B cell (primary cell): ENCODE results near the gene TPMT. TPM values are rescaled to one million over a fixed set of nuclear protein-coding genes. Genes with fewer than 3 reads are reported as not detected.

Experiments used
- ATAC-seq: fragments of 200-7000 bp; cut with Tn5 transposase; one replicate; pipeline ENCODE4 v1.10.0; 2021; ENCODE audit warnings: low read depth, mild to moderate bottlenecking, moderate number of reproducible peaks, moderate library complexity
- CTCF ChIA-PET: fragments of 350-600 bp; sonication (Branson Sonifier 250); formaldehyde crosslinking; loops from one replicate; lab custom pipeline; 2021; ENCODE audit warnings: antibody characterized with exemption, inconsistent platforms; lab: Charles Lee
- POLR2A ChIA-PET: fragments of 350-600 bp; sonication (Branson Sonifier 250); formaldehyde crosslinking; loops from one replicate; lab custom pipeline; 2021; ENCODE audit warnings: antibody characterized with exemption; lab: Charles Lee
- DNase-seq: peaks from one replicate; pipeline ENCODE4 v3.0.0; 2013
- H2AFZ ChIP-seq: 2 replicates; pipeline ENCODE4 v1.6.1; 2012; ENCODE audit warnings: mild to moderate bottlenecking, low read depth, low read length; ENCODE audit not compliant: insufficient read depth, poor library complexity, severe bottlenecking
- H3K27ac ChIP-seq, 2 donors: 1 replicate in 1 of 2; 2 replicates in 1 of 2; pipeline ENCODE4 v1.5.1; 2012 to 2013; ENCODE audit warnings: low read length in 2 of 2, mild to moderate bottlenecking in 2 of 2, moderate library complexity in 1 of 2
- H3K27me3 ChIP-seq, 4 experiments: fragments of 200-600 bp in 1 of 4; sonication (generic) in 1 of 4; replicated peaks in 1 of 4; 1 replicate in 2 of 4; 2 replicates in 2 of 4; pipeline versions ENCODE4 v1.6.1 to v1.7.0; 2013 to 2016; ENCODE audit warnings: low read length in 3 of 4, mild to moderate bottlenecking in 2 of 4, mixed read lengths in 1 of 4, moderate library complexity in 1 of 4; ENCODE audit not compliant: insufficient read depth in 4 of 4, control insufficient read depth in 3 of 4; ENCODE audit errors: control extremely low read depth in 1 of 4
- H3K36me3 ChIP-seq, 2 experiments: replicated peaks in 1 of 2; 1 replicate in 1 of 2; 2 replicates in 1 of 2; pipeline versions ENCODE4 v1.6.1 to v1.7.1; 2013; ENCODE audit warnings: low read length in 1 of 2; ENCODE audit not compliant: insufficient read depth in 2 of 2, control insufficient read depth in 1 of 2; ENCODE audit errors: control extremely low read depth in 1 of 2, extremely low read depth in 1 of 2
- H3K4me1 ChIP-seq, 2 donors: fragments of 200-600 bp in 1 of 2; sonication (generic) in 1 of 2; 1 replicate in 1 of 2; 2 replicates in 1 of 2; pipeline versions ENCODE4 v1.5.1 to v1.6.1; 2013 to 2017; ENCODE audit warnings: low read length in 2 of 2; ENCODE audit not compliant: control insufficient read depth in 2 of 2, insufficient read depth in 2 of 2
- H3K4me2 ChIP-seq: replicated peaks from 2 replicates; pipeline ENCODE3; 2012; ENCODE audit warnings: mild to moderate bottlenecking, low read depth, low read length; ENCODE audit not compliant: poor library complexity, severe bottlenecking
- H3K4me3 ChIP-seq, 5 experiments: fragments of 200-600 bp in 1 of 5; sonication (generic) in 1 of 5; 1 replicate in 3 of 5; 2 replicates in 2 of 5; pipeline versions ENCODE4 v1.5.1 to v1.7.0; 2011 to 2016; ENCODE audit warnings: low read length in 4 of 5, mild to moderate bottlenecking in 4 of 5, low read depth in 2 of 5, control low read depth in 1 of 5, moderate library complexity in 1 of 5; ENCODE audit not compliant: insufficient read depth in 1 of 5; ENCODE audit errors: control extremely low read depth in 1 of 5, extremely low read depth in 1 of 5
- H3K79me2 ChIP-seq: fragments of 200-600 bp; sonication (generic); one replicate; pipeline ENCODE4 v1.6.0; 2016; ENCODE audit warnings: low read length; ENCODE audit not compliant: control insufficient read depth, insufficient read depth
- H3K9ac ChIP-seq: fragments of 200-600 bp; sonication (generic); 2 replicates; pipeline ENCODE4 v1.6.1; 2017; ENCODE audit warnings: mild to moderate bottlenecking, low read length, moderate library complexity
- H3K9me3 ChIP-seq, 3 donors: one replicate each; pipeline versions ENCODE4 v1.6.1 to v1.7.1; 2013; ENCODE audit warnings: low read length in 2 of 3; ENCODE audit not compliant: control insufficient read depth in 2 of 3, insufficient read depth in 1 of 3; ENCODE audit errors: control extremely low read depth in 1 of 3
- H4K20me1 ChIP-seq: 2 replicates; pipeline ENCODE4 v1.6.0; 2012; ENCODE audit warnings: mild to moderate bottlenecking, low read length; ENCODE audit not compliant: insufficient read depth, control insufficient read depth, poor library complexity, severe bottlenecking
- H3K27ac Mint-ChIP-seq: one replicate; pipeline ENCODE4 v1.8.0; 2021; ENCODE audit warnings: mixed read lengths
- H3K27me3 Mint-ChIP-seq: one replicate; pipeline ENCODE4 v1.8.0; 2021; ENCODE audit warnings: mixed read lengths
- H3K4me1 Mint-ChIP-seq: one replicate; pipeline ENCODE4 v1.8.0; 2021; ENCODE audit warnings: mixed read lengths
- H3K4me3 Mint-ChIP-seq: one replicate; pipeline ENCODE4 v1.8.0; 2021; ENCODE audit warnings: mixed read lengths
- H3K9me3 Mint-ChIP-seq: one replicate; pipeline ENCODE4 v1.8.0; 2022; ENCODE audit warnings: mixed read lengths; ENCODE audit not compliant: insufficient read depth
- CTCF ChIP-seq: fragments of 200-600 bp; IDR thresholded peaks from one replicate; pipeline ENCODE4 v1.8.0; 2022; ENCODE audit warnings: antibody characterized with exemption, mild to moderate bottlenecking
- EZH2 ChIP-seq: IDR thresholded peaks from 2 replicates; pipeline ENCODE4 v1.6.1; 2012; ENCODE audit warnings: borderline replicate concordance, low read depth, mild to moderate bottlenecking, moderate library complexity, low read length; ENCODE audit not compliant: insufficient read depth, poor library complexity, severe bottlenecking
- WGBS: methylation state at CpG from one replicate; pipeline ENCODE4 v1.1.5; 2013; ENCODE audit warnings: missing lambda C conversion rate; ENCODE audit not compliant: insufficient coverage; 5-methylcytosine and 5-hydroxymethylcytosine counted together
- intact Hi-C: fragments of 100-400 bp; cut with micrococcal nuclease; formaldehyde crosslinking; loops from one replicate; pipeline ENCODE4 v1.10.0; 2022
- polyA plus RNA-seq: library from polyadenylated mRNA; depleted of rRNA; stranded (reverse); fragments of >200 nt; gene quantifications from 2 replicates; pipeline ENCODE4 v1.2.3, GENCODE V29; 2012
- total RNA-seq, 2 donors: library from RNA; stranded (reverse); fragments of 120-200 nt in 1 of 2; gene quantifications; 1 replicate in 1 of 2; 2 replicates in 1 of 2; pipeline versions ENCODE4 v1.2.3 to v1.2.4, GENCODE V29; 2013 to 2022

Gene TPMT
- total and polyA plus RNA-seq, 2 donors (not counting 1 experiment from before 2014, with no cell fraction given) = 1.9 to 2.5 TPM

GRCh38 chr6:18118330-18118729 lies 36.5 kb downstream of the TPMT start:
- Histone ChIP-seq H3K4me3 (no peak overlapping the region), H3K9ac (no peak overlapping the region), H3K4me1 (peaks cover 0 to 14% of the 10 kb centered on the region in 2 donors), H3K36me3 (no peaks in the 10 kb centered on the region), H3K27ac (no peak overlapping the region), H3K79me2 (no peaks in the 10 kb centered on the region), H2AFZ (no peak overlapping the region), H3K4me2 (no peak overlapping the region), H3K9me3 (peaks cover 0 to 18% (median 0%) of the 10 kb centered on the region in 3 donors), H3K27me3 (no peaks in the 10 kb centered on the region), H4K20me1 (no peaks in the 10 kb centered on the region)
- H3K4me3 Mint-ChIP-seq = no peak overlapping the region
- 100% methylated on average over 2 of the region's 3 CpGs for WGBS
- ATAC-seq (no peak), DNase-seq (no peak)
- no peak for TF ChIP-seq EZH2
- TF ChIP-seq CTCF = no peak
- peaks cover 16% of the 10 kb centered on the region for H3K4me1 Mint-ChIP-seq
- H3K9me3 Mint-ChIP-seq = no peaks in the 10 kb centered on the region
- ChIA-PET POLR2A (no interaction called here), CTCF (no interaction called here)
- no peak overlapping the region for H3K27ac Mint-ChIP-seq
- intact Hi-C loops = no loop called here
- H3K27me3 Mint-ChIP-seq = peaks cover 3% of the 10 kb centered on the region

DNA sequence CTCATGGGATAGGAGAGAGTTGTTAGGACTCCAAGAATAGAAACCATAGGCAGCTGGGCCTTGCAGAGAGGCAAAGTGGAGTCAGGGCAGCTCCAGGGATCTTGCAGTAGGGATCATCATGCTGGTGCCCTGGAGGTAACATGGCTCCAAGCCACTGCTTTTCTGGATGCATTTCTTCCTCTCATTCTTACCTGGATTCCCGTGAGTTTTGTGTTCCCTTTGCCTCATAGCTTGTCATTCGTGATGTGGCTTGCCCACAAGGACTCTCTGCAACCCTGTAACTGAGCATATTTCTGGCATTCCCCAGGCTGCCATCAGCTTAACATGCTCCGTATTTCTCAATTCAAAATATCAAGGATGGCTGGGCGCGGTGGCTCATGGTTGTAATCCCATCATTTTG lies 37.7 kb downstream of the TPMT start:
- no peak for TF ChIP-seq CTCF
- TF ChIP-seq EZH2 = no peak

More for the DNA sequence above, 37.7 kb downstream of the TPMT start:
- Histone ChIP-seq H4K20me1 (no peaks in the 10 kb centered on the region), H3K4me1 (peaks cover 0 to 9% of the 10 kb centered on the region in 2 donors), H3K4me3 (no peak overlapping the region), H3K36me3 (no peaks in the 10 kb centered on the region), H3K9ac (no peak overlapping the region), H2AFZ (no peak overlapping the region), H3K27ac (no peak overlapping the region), H3K27me3 (no peaks in the 10 kb centered on the region), H3K79me2 (no peaks in the 10 kb centered on the region), H3K4me2 (no peak overlapping the region), H3K9me3 (peaks cover 0 to 12% (median 0%) of the 10 kb centered on the region in 3 donors)
- 83% methylated on average over 5 of the region's 5 CpGs for WGBS
- CTCF ChIA-PET = no interaction called here
- POLR2A ChIA-PET = no interaction called here
- intact Hi-C loops = no loop called here
- no peak overlapping the region for H3K4me3 Mint-ChIP-seq
- peaks cover 3% of the 10 kb centered on the region for H3K27me3 Mint-ChIP-seq
- no peak for DNase-seq
- H3K27ac Mint-ChIP-seq = no peak overlapping the region
- peaks cover 9% of the 10 kb centered on the region for H3K4me1 Mint-ChIP-seq
- ATAC-seq = no peak
- H3K9me3 Mint-ChIP-seq = no peaks in the 10 kb centered on the region
